ENCODE measurements around the gene P3H3.
A peak's percentile ranks its signal among the peaks of the same experiment; 100 is the strongest.

Gene P3H3

DNA sequence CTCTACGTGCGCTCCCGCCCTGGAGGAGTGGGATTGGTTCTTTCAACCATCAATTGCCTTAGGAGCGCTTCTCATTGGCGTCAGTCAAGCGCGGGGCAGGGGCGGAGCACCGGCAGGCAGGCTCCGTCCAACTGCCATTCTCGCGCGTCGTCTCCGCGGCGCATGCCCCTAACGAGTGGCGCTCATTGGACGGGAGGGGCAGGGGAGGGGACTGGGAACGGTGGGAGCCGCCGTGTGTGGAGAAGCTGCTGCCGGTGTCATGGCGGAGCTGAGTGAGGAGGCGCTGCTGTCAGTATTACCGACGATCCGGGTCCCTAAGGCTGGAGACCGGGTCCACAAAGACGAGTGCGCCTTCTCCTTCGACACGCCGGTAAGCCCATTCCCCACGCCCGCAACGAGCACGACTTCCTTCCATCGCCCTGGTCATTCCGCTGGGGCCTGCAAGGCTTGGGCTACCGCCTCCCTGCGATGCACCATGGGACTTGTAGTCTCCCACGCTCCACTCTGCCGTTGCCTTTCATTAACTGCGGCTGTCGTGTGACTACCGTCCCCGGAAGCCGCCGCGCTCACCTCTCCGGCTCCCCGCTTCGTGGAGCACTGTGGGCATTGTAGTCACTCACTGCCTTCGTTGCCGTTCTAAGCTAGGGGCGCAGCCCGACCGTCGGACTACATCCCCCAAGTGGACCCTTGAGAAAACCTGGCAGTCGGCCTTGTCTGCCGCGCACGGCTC lies 23.9 kb downstream of the P3H3 start, which contains the start of gene USP5 (continued):
- TF ChIP-seq, protein P1, sequence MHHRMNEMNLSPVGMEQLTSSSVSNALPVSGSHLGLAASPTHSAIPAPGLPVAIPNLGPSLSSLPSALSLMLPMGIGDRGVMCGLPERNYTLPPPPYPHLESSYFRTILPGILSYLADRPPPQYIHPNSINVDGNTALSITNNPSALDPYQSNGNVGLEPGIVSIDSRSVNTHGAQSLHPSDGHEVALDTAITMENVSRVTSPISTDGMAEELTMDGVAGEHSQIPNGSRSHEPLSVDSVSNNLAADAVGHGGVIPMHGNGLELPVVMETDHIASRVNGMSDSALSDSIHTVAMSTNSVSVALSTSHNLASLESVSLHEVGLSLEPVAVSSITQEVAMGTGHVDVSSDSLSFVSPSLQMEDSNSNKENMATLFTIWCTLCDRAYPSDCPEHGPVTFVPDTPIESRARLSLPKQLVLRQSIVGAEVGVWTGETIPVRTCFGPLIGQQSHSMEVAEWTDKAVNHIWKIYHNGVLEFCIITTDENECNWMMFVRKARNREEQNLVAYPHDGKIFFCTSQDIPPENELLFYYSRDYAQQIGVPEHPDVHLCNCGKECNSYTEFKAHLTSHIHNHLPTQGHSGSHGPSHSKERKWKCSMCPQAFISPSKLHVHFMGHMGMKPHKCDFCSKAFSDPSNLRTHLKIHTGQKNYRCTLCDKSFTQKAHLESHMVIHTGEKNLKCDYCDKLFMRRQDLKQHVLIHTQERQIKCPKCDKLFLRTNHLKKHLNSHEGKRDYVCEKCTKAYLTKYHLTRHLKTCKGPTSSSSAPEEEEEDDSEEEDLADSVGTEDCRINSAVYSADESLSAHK (tag by site-specific recombination; IDR thresholded peaks at IDR 0.05) = no peak
- TF ChIP-seq ZNF670 (tag by site-specific recombination; IDR thresholded peaks at IDR 0.05; ENCODE audit: low read depth) = no peak
- TF ChIP-seq ZNF10 (tag by site-specific recombination; IDR thresholded peaks at IDR 0.05) = 0 out of 2 replicates have a peak, but pooled peaks have one; percentile 51
- peak; percentile 64 for TF ChIP-seq ZIC2 (tag by site-specific recombination; IDR thresholded peaks at IDR 0.05)
- TF ChIP-seq ZNF664 (tag by site-specific recombination; IDR thresholded peaks at IDR 0.05) = no peak
- TF ChIP-seq ZNF132 (tag by site-specific recombination; IDR thresholded peaks at IDR 0.05; ENCODE audit: borderline replicate concordance) = no peak
- TF ChIP-seq, protein P2, sequence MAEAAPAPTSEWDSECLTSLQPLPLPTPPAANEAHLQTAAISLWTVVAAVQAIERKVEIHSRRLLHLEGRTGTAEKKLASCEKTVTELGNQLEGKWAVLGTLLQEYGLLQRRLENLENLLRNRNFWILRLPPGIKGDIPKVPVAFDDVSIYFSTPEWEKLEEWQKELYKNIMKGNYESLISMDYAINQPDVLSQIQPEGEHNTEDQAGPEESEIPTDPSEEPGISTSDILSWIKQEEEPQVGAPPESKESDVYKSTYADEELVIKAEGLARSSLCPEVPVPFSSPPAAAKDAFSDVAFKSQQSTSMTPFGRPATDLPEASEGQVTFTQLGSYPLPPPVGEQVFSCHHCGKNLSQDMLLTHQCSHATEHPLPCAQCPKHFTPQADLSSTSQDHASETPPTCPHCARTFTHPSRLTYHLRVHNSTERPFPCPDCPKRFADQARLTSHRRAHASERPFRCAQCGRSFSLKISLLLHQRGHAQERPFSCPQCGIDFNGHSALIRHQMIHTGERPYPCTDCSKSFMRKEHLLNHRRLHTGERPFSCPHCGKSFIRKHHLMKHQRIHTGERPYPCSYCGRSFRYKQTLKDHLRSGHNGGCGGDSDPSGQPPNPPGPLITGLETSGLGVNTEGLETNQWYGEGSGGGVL (tag by site-specific recombination; IDR thresholded peaks at IDR 0.05) = no peak
- no peak for TF ChIP-seq ZNF221 (tag by site-specific recombination; IDR thresholded peaks at IDR 0.05; ENCODE audit: borderline replicate concordance)
- peak; percentile 61 for TF ChIP-seq GLIS1 (tag by site-specific recombination; IDR thresholded peaks at IDR 0.05)
- TF ChIP-seq ZSCAN16 (tag by site-specific recombination; IDR thresholded peaks at IDR 0.05) = no peak
- TF ChIP-seq ZNF311 (tag by site-specific recombination; IDR thresholded peaks at IDR 0.05; ENCODE audit: borderline replicate concordance) = no peak
- TF ChIP-seq, protein P3, sequence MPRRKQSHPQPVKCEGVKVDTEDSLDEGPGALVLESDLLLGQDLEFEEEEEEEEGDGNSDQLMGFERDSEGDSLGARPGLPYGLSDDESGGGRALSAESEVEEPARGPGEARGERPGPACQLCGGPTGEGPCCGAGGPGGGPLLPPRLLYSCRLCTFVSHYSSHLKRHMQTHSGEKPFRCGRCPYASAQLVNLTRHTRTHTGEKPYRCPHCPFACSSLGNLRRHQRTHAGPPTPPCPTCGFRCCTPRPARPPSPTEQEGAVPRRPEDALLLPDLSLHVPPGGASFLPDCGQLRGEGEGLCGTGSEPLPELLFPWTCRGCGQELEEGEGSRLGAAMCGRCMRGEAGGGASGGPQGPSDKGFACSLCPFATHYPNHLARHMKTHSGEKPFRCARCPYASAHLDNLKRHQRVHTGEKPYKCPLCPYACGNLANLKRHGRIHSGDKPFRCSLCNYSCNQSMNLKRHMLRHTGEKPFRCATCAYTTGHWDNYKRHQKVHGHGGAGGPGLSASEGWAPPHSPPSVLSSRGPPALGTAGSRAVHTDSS (tag by site-specific recombination; IDR thresholded peaks at IDR 0.05) = no peak
- TF ChIP-seq ZNF112 (tag by site-specific recombination; IDR thresholded peaks at IDR 0.05) = no peak
- TF ChIP-seq ZNF600 (tag by site-specific recombination; IDR thresholded peaks at IDR 0.05) = no peak
- TF ChIP-seq SALL2 (tag by site-specific recombination; IDR thresholded peaks at IDR 0.05; ENCODE audit: borderline replicate concordance) = no peak
- TF ChIP-seq ZNF654 (tag by site-specific recombination; IDR thresholded peaks at IDR 0.05; ENCODE audit: low read depth) = no peak
- TF ChIP-seq, protein P4, sequence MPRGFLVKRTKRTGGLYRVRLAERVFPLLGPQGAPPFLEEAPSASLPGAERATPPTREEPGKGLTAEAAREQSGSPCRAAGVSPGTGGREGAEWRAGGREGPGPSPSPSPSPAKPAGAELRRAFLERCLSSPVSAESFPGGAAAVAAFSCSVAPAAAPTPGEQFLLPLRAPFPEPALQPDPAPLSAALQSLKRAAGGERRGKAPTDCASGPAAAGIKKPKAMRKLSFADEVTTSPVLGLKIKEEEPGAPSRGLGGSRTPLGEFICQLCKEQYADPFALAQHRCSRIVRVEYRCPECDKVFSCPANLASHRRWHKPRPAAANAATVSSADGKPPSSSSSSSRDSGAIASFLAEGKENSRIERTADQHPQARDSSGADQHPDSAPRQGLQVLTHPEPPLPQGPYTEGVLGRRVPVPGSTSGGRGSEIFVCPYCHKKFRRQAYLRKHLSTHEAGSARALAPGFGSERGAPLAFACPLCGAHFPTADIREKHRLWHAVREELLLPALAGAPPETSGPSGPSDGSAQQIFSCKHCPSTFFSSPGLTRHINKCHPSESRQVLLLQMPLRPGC (tag by site-specific recombination; IDR thresholded peaks at IDR 0.05) = peak; percentile 87
- TF ChIP-seq ZXDB (tag by site-specific recombination; IDR thresholded peaks at IDR 0.05) = peak; percentile 98
- TF ChIP-seq TRIM28 (IDR thresholded peaks at IDR 0.05; ENCODE audit: borderline replicate concordance, low read length) = no peak
- TF ChIP-seq ZBTB17 (tag by site-specific recombination; IDR thresholded peaks at IDR 0.05) = peak; percentile 99
- no peak for TF ChIP-seq ZBTB1 (tag by site-specific recombination; IDR thresholded peaks at IDR 0.05)
- TF ChIP-seq, protein P5, sequence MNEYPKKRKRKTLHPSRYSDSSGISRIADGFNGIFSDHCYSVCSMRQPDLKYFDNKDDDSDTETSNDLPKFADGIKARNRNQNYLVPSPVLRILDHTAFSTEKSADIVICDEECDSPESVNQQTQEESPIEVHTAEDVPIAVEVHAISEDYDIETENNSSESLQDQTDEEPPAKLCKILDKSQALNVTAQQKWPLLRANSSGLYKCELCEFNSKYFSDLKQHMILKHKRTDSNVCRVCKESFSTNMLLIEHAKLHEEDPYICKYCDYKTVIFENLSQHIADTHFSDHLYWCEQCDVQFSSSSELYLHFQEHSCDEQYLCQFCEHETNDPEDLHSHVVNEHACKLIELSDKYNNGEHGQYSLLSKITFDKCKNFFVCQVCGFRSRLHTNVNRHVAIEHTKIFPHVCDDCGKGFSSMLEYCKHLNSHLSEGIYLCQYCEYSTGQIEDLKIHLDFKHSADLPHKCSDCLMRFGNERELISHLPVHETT (tag by site-specific recombination; IDR thresholded peaks at IDR 0.05) = no peak; the same call in 1 of the 2 replicates
- TF ChIP-seq ZNF16 (tag by site-specific recombination; IDR thresholded peaks at IDR 0.05; ENCODE audit: low read depth) = no peak
- no peak for TF ChIP-seq ZNF544 (tag by site-specific recombination; IDR thresholded peaks at IDR 0.05)
- no peak for TF ChIP-seq ZNF514 (tag by site-specific recombination; IDR thresholded peaks at IDR 0.05)
- TF ChIP-seq BCL11A (tag by site-specific recombination; IDR thresholded peaks at IDR 0.05; ENCODE audit: low read depth) = no peak
- TF ChIP-seq ZNF157 (tag by site-specific recombination; IDR thresholded peaks at IDR 0.05) = no peak
- no peak for TF ChIP-seq ZNF138 (tag by site-specific recombination; IDR thresholded peaks at IDR 0.05; ENCODE audit: borderline replicate concordance)
- TF ChIP-seq, protein P6, sequence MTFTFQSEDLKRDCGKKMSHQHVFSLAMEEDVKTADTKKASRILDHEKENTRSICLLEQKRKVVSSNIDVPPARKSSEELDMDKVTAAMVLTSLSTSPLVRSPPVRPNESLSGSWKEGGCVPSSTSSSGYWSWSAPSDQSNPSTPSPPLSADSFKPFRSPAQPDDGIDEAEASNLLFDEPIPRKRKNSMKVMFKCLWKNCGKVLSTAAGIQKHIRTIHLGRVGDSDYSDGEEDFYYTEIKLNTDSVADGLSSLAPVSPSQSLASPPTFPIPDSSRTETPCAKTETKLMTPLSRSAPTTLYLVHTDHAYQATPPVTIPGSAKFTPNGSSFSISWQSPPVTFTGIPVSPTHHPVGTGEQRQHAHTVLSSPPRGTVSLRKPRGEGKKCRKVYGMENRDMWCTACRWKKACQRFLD (tag by site-specific recombination; IDR thresholded peaks at IDR 0.05) = no peak
